ENCODE data around the gene PIGW.

GRCh38 chr17:36544307-36545076 lies 9.7 kb downstream of the PIGW start, which contains the start of gene GGNBP2:
- no peak for TF ChIP-seq CTCF (IDR thresholded peaks at IDR 0.05; ENCODE audit: low read depth, low read length, poor library complexity, severe bottlenecking)
- TF ChIP-seq EZH2phosphoT487 (IDR thresholded peaks at IDR 0.05; ENCODE audit: borderline replicate concordance, low read length), result no peak
